GM12878 (cell line): ENCODE results near the gene SPOP. TPM values are rescaled to one million over a fixed set of nuclear protein-coding genes. Genes with fewer than 3 reads are reported as not detected.

Experiments
- ATAC-seq: fragments of 200-7000 bp; cut with Tn5 transposase; 3 replicates; pipeline ENCODE4 v1.9.1; 2020; ENCODE audit warnings: mild to moderate bottlenecking, moderate library complexity
- BruUV-seq: library from RNA; stranded (reverse); fragments of 400-500 nt; replicated peaks from 2 replicates; lab custom pipeline; 2021; lab: Mats Ljungman, UMichigan
- CTCF ChIA-PET: fragments of 300-600 bp; sonication (Branson Sonifier 250); formaldehyde crosslinking; extraction: SDS; loops from one replicate; lab custom pipeline; 2021; ENCODE audit warnings: inconsistent platforms; lab: Yijun Ruan, JAX
- POLR2A ChIA-PET: fragments of 350-600 bp; formaldehyde crosslinking; extraction: SDS; loops from one replicate; lab custom pipeline; 2021; ENCODE audit warnings: inconsistent platforms; lab: Charles Lee
- RAD21 ChIA-PET: fragments of 300-600 bp; sonication (Branson Sonifier 250); formaldehyde crosslinking; loops from one replicate; lab custom pipeline; 2023; ENCODE audit warnings: antibody characterized with exemption; ENCODE audit not compliant: unreplicated experiment; lab: Charles Lee
- SMC1A ChIA-PET: fragments of 300-600 bp; sonication (Branson Sonifier 250); formaldehyde crosslinking; loops from one replicate; lab custom pipeline; 2023; ENCODE audit not compliant: unreplicated experiment, uncharacterized antibody; lab: Charles Lee
- DNase-seq: peaks from one replicate; pipeline ENCODE4 v3.0.0-alpha.2; 2011; ENCODE audit warnings: low read depth, low spot score
- FAIRE-seq: peaks from 3 replicates; lab custom pipeline; 2011; peaks lifted over from hg19 to GRCh38; lab: Jason Lieb, UNC
- H2AFZ ChIP-seq: 2 replicates; pipeline ENCODE4 v1.6.0; 2011; ENCODE audit warnings: low read depth, low read length, control low read depth; ENCODE audit not compliant: control insufficient read depth
- H3K27ac ChIP-seq: 2 replicates; pipeline ENCODE4 v1.5.1; 2011; ENCODE audit warnings: control low read depth; ENCODE audit not compliant: control insufficient read depth, insufficient read depth
- H3K27me3 ChIP-seq, 2 experiments: replicated peaks in 1 of 2; 2 replicates each; pipeline versions ENCODE4 v1.6.0 to v1.6.1; 2011; ENCODE audit warnings: low read length in 1 of 2; ENCODE audit not compliant: control insufficient read depth in 2 of 2, insufficient read depth in 2 of 2
- H3K36me3 ChIP-seq, 2 experiments: 2 replicates each; pipeline ENCODE4 v1.5.1; 2011; ENCODE audit warnings: low read length in 1 of 2; ENCODE audit not compliant: control insufficient read depth in 2 of 2, insufficient read depth in 2 of 2
- H3K4me1 ChIP-seq: 2 replicates; pipeline ENCODE4 v1.6.1; 2011; ENCODE audit warnings: mild to moderate bottlenecking, low read length, moderate library complexity, mixed read lengths; ENCODE audit not compliant: control insufficient read depth, insufficient read depth
- H3K4me2 ChIP-seq: 2 replicates; pipeline ENCODE4 v1.6.0; 2011; ENCODE audit warnings: control low read depth; ENCODE audit not compliant: control insufficient read depth, insufficient read depth
- H3K4me3 ChIP-seq: fragments of 200-600 bp; sonication (generic); 2 replicates; pipeline ENCODE4 v1.5.1; 2016
- H3K79me2 ChIP-seq: 2 replicates; pipeline ENCODE4 v1.6.0; 2011; ENCODE audit warnings: low read length; ENCODE audit not compliant: control insufficient read depth, insufficient read depth
- H3K9ac ChIP-seq: 2 replicates; pipeline ENCODE4 v1.8.0; 2011; ENCODE audit warnings: low read length, control low read depth, mixed read lengths; ENCODE audit not compliant: control insufficient read depth, insufficient read depth
- H3K9me3 ChIP-seq: replicated peaks from 3 replicates; pipeline ENCODE4 v1.5.1; 2011; ENCODE audit warnings: mild to moderate bottlenecking, low read length; ENCODE audit not compliant: control insufficient read depth, insufficient read depth
- H4K20me1 ChIP-seq: 2 replicates; pipeline ENCODE4 v1.6.0; 2011; ENCODE audit not compliant: control insufficient read depth, insufficient read depth
- BCL11A ChIP-seq: IDR thresholded peaks from 2 replicates; pipeline ENCODE4 v1.6.1; 2011; ENCODE audit warnings: low read depth, low read length
- EED ChIP-seq: sonication (generic); IDR thresholded peaks from 2 replicates; pipeline ENCODE4 v1.6.1; 2016; ENCODE audit warnings: antibody characterized with exemption, low read depth
- ELK1 ChIP-seq: IDR thresholded peaks from 2 replicates; pipeline ENCODE4 v1.6.1; 2012; ENCODE audit warnings: low read depth, low read length, improper control_type of control experiment
- ETV6 ChIP-seq, 2 experiments: fragments of 450-650 bp in 1 of 2; IDR thresholded peaks in 1 of 2; conservative IDR thresholded peaks in 1 of 2; 2 replicates each; pipeline ENCODE4 v1.6.1; 2014; ENCODE audit warnings: antibody characterized with exemption in 1 of 2, borderline replicate concordance in 1 of 2, low read depth in 1 of 2, mild to moderate bottlenecking in 1 of 2, moderate library complexity in 1 of 2
- FOS ChIP-seq: IDR thresholded peaks from 3 replicates; pipeline ENCODE4 v1.6.1; 2011; ENCODE audit warnings: borderline replicate concordance; ENCODE audit not compliant: insufficient read length; ENCODE audit errors: extremely low read depth
- HDGF ChIP-seq: fragments of 450-650 bp; IDR thresholded peaks from 2 replicates; pipeline ENCODE4 v1.6.1; 2016; ENCODE audit warnings: antibody characterized with exemption
- KDM1A ChIP-seq: fragments of 200-600 bp; sonication (generic); IDR thresholded peaks from 2 replicates; pipeline ENCODE4 v1.6.1; 2016; ENCODE audit warnings: borderline replicate concordance
- RAD51 ChIP-seq: fragments of 450-650 bp; IDR thresholded peaks from 2 replicates; pipeline ENCODE4 v1.6.1; 2016; ENCODE audit warnings: moderate library complexity, mild to moderate bottlenecking, inconsistent platforms
- RFX5 ChIP-seq: IDR thresholded peaks from 2 replicates; pipeline ENCODE4 v1.6.1; 2011; ENCODE audit warnings: low read depth, low read length, improper control_type of control experiment
- SIX5 ChIP-seq: IDR thresholded peaks from 2 replicates; pipeline ENCODE4 v1.6.1; 2011; ENCODE audit warnings: mild to moderate bottlenecking, low read depth, low read length, moderate library complexity; ENCODE audit not compliant: severe bottlenecking
- SMAD1 ChIP-seq: fragments of 450-650 bp; IDR thresholded peaks from 2 replicates; pipeline ENCODE4 v1.6.1; 2018; ENCODE audit warnings: mild to moderate bottlenecking, low read depth; ENCODE audit not compliant: partially characterized antibody
- SRF ChIP-seq, 2 experiments: IDR thresholded peaks; 2 replicates each; pipeline ENCODE4 v1.6.1; 2011; ENCODE audit warnings: low read depth in 2 of 2, low read length in 2 of 2, mild to moderate bottlenecking in 1 of 2, moderate library complexity in 1 of 2
- TBL1XR1 ChIP-seq: IDR thresholded peaks from 2 replicates; pipeline ENCODE4 v1.6.1; 2012; ENCODE audit warnings: low read depth, low read length, improper control_type of control experiment
- WRNIP1 ChIP-seq: IDR thresholded peaks from 2 replicates; pipeline ENCODE4 v1.6.1; 2011; ENCODE audit warnings: low read depth, low read length, improper control_type of control experiment, borderline replicate concordance
- ZBTB33 ChIP-seq: fragments of 450-650 bp; IDR thresholded peaks from 2 replicates; pipeline ENCODE4 v1.6.1; 2017; ENCODE audit warnings: mild to moderate bottlenecking
- ZNF24 ChIP-seq: fragments of 450-650 bp; IDR thresholded peaks from 2 replicates; pipeline ENCODE4 v1.6.1; 2017; ENCODE audit warnings: antibody characterized with exemption, mild to moderate bottlenecking
- WGBS: methylation state at CpG from one replicate; pipeline ENCODE4 v1.1.6; 2016; ENCODE audit warnings: low lambda C conversion rate; ENCODE audit not compliant: insufficient replicate concordance, insufficient coverage; ENCODE audit errors: missing lambda C conversion rate; 5-methylcytosine and 5-hydroxymethylcytosine counted together
- in situ Hi-C: fragments of 300-500 bp; cut with MboI; formaldehyde crosslinking; loops from 9 replicates; pipeline ENCODE4 v1.14.3; 2018; ENCODE audit warnings: mixed read lengths
- intact Hi-C: fragments of 100-400 bp; cut with micrococcal nuclease; formaldehyde crosslinking; loops from one replicate; pipeline ENCODE4 v1.14.2; 2022; ENCODE audit not compliant: unreplicated experiment
- polyA plus RNA-seq, 11 experiments: library from polyadenylated mRNA; depleted of rRNA in 4 of 11; unstranded in 6 of 11; stranded (reverse) in 5 of 11; fragments of >200 nt; fragmentation: Nextera tagmentation in 4 of 11; fragmentation: Illumina TruSeq in 1 of 11; extraction: Ambion mirVana in 4 of 11; extraction: Trizol in 1 of 11; gene quantifications; 1 replicate in 1 of 11; 2 replicates in 10 of 11; pipeline versions ENCODE4 v1.2.1 to v1.2.3, GENCODE V29; 2011 to 2016; ENCODE audit warnings: inconsistent platforms in 2 of 11, missing spikeins in 2 of 11, low read depth in 1 of 11
- total RNA-seq, 4 experiments: library from RNA; depleted of rRNA in 3 of 4; stranded (reverse); fragments of >200 nt in 3 of 4; fragmentation: Illumina TruSeq in 1 of 4; extraction: Trizol in 1 of 4; gene quantifications; 2 replicates each; pipeline versions ENCODE4 v1.2.1 to v1.2.3, GENCODE V29; 2013 to 2021
- TF ChIP-seq, protein P1 (sequence below): fragments of 450-650 bp; conservative IDR thresholded peaks from 2 replicates; pipeline ENCODE4 v1.6.1; 2017; ENCODE audit warnings: mild to moderate bottlenecking, moderate library complexity

The SPOP gene
- total and polyA plus RNA-seq, 10 of the 15 experiments (the other 5 are each of a cell fraction or from before 2014, with no cell fraction given) = 35.1 to 80.4 (median 44.7) TPM

- no peak for TF ChIP-seq EED
- TF ChIP-seq SIX5 = no peak
- TF ChIP-seq WRNIP1 = no peak
- TF ChIP-seq ZNF24 = no peak
- TF ChIP-seq SMAD1 = no peak
These were observed 96.8 kb downstream of the SPOP start (continued) for GRCh38 chr17:49580981-49581647.

DNA sequence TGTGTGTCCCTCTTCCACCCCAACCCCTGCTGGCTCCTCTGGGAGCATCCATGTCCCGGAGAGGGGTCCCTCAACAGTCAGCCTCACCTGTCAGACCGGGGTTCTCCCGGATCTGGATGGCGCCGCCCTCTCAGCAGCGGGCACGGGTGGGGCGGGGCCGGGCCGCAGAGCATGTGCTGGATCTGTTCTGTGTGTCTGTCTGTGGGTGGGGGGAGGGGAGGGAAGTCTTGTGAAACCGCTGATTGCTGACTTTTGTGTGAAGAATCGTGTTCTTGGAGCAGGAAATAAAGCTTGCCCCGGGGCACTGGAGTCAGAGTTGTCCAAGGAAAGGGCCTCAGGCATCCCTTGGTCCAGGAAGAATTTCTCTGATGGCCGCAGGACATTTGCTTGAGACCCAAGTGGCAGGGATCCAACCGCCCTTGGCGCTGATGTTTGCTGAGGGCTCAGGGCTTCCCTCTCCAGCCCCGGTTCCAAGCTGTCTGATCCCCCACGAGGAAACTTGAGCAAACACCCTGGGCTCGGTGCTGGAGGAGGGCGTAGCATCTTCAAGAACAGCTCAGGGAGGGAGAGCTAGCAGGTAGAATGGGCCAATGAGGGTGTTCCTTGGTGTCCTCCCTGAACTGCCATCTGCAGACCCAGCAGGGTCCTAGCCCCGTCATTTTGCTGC is 97.7 kb downstream of the SPOP start:
- ChIA-PET CTCF (interaction anchor here (17.8 kb wide), 1 partner anchor 116 kb away, joined by 483 read pairs; no protein-coding TSS in a partner anchor), SMC1A (no interaction called here), POLR2A (interaction anchor here (2.5 kb wide), 1 partner anchor 33 kb away, joined by 8 read pairs; no protein-coding TSS in a partner anchor), RAD21 (no interaction called here)
- FAIRE-seq (no peak), DNase-seq (no peak), ATAC-seq (no peak)
- Histone ChIP-seq H3K9ac (no peak overlapping the region), H3K9me3 (no peaks in the 10 kb centered on the region), H3K4me1 (no peaks in the 10 kb centered on the region; the same call in 1 of the 2 replicates), H2AFZ (no peak overlapping the region), H3K36me3 (no peaks in the 10 kb centered on the region), H3K4me3 (no peak overlapping the region), H3K79me2 (no peaks in the 10 kb centered on the region), H3K27ac (no peak overlapping the region), H4K20me1 (no peaks in the 10 kb centered on the region), H3K27me3 (peaks cover 2 to 6% of the 10 kb centered on the region in 2 experiments; a peak in 3 of 4 replicates), H3K4me2 (no peak overlapping the region)
- no TSS peak for BruUV-seq
- WGBS = 50% methylated on average over 12 of the region's 21 CpGs
- intact Hi-C loops = no loop called here
- in situ Hi-C loops = no loop called here
- TF ChIP-seq ELK1 (no peak), HDGF (no peak), WRNIP1 (no peak), BCL11A (no peak), EED (no peak), ZBTB33 (no peak), RFX5 (no peak), ETV6 (conservative IDR thresholded peaks at IDR 0.05 in 1 of 2, IDR thresholded peaks at IDR 0.05 in 1 of 2; ENCODE audit: borderline replicate concordance in 1 of 2, low read depth in 1 of 2) (no peak), TBL1XR1 (no peak), FOS (no peak), RAD51 (no peak), SRF (IDR thresholded peaks at IDR 0.05; ENCODE audit: low read depth in 2 of 2, low read length in 2 of 2) (no peak), KDM1A (no peak)
- TF ChIP-seq, protein P1, sequence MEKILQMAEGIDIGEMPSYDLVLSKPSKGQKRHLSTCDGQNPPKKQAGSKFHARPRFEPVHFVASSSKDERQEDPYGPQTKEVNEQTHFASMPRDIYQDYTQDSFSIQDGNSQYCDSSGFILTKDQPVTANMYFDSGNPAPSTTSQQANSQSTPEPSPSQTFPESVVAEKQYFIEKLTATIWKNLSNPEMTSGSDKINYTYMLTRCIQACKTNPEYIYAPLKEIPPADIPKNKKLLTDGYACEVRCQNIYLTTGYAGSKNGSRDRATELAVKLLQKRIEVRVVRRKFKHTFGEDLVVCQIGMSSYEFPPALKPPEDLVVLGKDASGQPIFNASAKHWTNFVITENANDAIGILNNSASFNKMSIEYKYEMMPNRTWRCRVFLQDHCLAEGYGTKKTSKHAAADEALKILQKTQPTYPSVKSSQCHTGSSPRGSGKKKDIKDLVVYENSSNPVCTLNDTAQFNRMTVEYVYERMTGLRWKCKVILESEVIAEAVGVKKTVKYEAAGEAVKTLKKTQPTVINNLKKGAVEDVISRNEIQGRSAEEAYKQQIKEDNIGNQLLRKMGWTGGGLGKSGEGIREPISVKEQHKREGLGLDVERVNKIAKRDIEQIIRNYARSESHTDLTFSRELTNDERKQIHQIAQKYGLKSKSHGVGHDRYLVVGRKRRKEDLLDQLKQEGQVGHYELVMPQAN = no peak
